GM18868 (cell line): ENCODE measurements around the gene CCDC183.
"Not testable (repeated sequence)": the region's sequence is repeated elsewhere in the genome, so short reads cannot be mapped to it uniquely, and the experiment has no call there.

Source experiments
- ATAC-seq: cut with Tn5 transposase; IDR thresholded peaks from one replicate; pipeline ENCODE4 v1.9.1; 2021; ENCODE audit warnings: mild to moderate bottlenecking, moderate library complexity; ENCODE audit not compliant: unreplicated experiment

CCDC183 gene

DNA sequence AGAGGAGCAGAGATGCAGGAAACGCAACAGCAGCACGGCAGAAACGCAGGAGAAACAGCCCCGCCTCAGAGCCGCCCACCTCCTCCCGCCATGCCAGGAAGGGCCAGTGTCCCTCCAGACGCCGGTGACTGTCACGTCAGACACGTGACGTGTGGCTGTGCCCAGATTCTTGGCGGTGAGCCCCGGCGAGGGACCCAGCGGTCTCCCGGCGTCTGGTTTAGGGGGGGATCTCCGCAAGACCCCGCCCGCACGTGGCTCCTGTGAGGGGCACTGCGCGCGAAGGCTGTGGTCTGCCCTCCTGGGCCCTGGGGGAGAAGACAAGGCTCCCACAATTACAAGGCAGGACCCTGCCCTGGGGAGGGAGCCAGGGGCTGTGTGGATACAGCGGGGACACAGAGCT is 35.7 kb upstream of the CCDC183 start:
- ATAC-seq = no peak

DNA sequence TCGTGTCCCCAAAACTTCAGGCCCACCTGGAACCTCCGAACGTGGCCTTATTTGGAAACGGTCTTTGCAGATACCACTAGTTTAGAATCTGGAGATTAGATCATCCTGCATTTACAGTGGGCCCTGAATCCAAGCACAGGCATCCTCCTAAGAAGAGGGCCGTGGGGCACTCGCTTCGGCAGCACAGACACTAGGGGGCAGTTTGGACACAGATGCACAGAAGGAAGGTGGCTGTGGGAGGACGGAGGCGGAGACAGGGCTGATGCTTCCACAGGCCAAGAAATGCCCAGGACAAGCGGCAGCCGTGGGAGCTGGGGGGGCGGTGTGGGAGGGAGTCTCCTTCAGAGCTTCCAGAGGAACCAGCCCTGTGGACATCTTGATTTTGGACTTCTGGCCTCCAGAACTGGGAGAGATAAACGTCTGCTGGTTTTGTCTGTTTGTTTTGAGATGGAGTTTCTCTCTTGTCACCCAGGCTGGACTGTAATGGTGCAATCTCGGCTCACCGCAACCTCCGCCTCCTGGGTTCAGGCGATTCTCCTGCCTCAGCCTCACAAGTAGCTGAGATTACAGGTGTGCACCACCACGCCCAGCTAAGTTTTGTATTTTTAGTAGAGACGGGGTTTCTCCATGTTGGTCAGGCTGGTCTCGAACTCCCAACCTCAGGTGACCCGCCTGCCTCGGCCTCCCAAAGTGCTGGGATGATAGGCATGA is 35.1 kb upstream of the CCDC183 start:
- not testable (repeated sequence) for ATAC-seq

DNA sequence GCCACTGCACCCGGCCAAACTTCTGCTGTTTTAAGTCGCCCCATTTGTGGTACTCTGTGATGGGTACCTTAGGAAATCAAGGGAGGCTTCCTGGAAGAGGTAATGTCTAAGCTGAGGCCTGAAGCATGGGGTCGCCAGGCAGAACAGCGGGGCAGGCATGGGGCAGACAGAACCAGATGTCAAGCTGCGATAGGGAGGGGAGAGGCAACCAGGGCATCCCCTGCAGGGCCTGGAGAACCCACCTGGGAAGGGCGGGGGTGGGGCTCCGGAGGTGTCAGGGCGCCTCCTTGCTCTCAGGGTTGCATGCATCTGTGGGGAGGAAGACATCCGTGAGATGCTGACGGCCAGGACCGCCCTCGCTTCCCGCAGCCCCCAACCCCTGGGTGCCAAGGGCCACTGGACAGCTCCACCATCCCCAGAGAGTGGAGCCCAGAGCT is 34.6 kb upstream of the CCDC183 start:
- no peak for ATAC-seq

DNA sequence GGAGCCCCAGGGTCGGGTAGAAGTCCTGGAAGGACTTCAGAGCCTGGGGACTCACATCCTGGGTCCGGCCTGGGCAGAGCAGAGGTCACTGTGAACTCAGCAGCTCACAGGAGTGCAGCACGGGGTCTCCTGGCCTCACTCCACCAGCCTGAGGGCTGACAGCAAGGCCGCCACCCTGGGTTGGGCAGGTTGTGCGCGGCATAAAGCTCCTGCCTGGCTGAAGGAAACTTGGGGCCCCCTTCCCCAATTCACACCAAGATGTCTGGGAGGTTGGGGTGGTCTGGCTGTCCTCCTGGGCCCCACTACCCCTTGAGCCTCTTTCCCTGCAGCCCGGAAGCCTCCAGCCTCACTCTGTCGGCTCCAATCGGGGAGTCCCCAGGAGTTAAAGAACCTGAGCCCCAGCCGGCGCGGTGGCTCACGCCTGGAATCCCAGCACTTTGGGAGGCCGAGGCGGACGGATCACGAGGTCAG is 33.9 kb upstream of the CCDC183 start:
- ATAC-seq = no peak

DNA sequence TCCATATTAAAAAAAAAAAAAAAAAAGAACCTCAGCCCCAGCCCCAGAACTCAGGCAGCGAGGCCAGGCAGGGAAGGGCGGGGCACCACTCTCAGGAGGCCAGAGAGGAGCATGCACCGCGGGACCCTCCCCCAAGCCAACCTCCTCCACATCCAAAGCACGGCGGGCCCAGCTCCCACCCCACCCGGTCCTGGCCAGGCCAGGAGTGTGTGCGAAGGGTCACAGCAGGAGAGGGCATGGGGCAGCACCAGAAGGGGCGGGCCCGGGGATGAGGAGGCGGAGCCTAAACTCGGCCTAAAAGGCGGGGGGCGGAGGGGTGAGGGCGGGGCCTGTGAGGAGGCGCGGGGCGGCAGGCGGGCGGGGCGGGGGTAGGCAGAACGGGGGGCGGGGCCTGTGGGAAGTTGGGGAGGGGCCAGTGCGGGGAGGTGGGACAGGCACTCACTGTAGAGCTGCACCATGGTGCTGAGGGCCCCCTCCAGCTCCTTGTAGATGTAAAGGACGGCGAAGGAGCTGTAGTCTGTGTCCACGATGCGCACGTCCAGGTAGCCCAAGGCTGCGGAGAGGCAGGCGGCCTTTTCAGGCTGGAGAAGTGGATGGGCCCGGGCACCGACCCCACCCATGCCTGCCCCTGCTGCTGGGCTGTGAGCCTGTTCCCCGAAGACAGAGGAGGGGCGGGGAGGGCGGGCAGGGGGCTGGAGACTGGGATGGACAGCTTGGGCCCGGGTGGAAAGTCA is 33.1 kb upstream of the CCDC183 start:
- no peak for ATAC-seq

DNA sequence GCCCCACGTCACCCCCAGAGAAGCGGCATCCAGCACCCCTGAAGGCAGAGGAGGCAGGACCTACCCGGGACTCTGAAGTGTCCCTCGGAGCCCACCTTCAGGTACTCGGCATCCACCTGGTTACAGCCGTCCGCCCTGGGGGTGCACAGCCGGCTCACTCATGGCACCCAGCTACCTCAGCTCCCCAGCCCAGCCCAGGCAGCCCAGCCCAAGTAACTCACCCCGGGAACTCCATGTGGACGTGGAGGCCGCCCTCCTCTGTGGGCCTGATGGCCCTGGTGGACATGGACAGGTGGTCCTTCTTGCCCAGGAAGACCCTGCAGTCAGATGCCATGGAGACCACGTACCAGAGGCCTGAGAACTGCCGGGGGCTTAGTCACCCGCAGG is 32.5 kb upstream of the CCDC183 start:
- ATAC-seq = no peak

DNA sequence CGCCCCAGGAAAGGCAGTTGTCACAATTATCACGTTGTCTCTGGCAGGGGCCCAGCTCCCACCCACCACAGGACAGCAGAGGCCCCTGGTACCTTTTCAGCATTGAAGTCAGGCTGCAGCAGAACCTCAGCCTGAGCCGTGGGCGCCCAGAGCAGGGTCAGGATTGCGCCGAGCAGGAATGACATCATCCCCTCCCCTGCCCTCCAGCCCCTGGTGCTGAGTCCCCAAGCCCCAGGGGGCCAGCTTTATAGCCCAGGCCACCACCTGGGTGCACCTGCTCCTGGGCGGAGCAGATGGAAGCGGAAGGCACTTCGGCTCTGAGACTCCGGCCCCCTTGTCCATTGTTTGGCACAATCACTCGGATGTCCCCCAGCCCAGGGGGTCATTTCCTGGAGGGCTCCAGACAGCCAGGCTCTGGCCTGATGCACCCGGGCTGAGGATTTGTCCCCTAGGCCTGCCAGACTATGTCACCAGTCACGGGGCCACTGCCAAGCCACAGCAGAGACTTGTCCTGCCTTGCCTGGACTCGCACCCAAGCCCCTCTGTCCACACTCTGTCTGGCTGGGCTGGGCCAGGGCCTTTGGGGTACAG is 31.7 kb upstream of the CCDC183 start, which contains the start of gene LCN15:
Gene LCN15, minus strand, starts transcription at position 218 of the 591 bp plus-strand sequence. Its CDS starts 30 bp downstream, at position 188.
- no peak for ATAC-seq

DNA sequence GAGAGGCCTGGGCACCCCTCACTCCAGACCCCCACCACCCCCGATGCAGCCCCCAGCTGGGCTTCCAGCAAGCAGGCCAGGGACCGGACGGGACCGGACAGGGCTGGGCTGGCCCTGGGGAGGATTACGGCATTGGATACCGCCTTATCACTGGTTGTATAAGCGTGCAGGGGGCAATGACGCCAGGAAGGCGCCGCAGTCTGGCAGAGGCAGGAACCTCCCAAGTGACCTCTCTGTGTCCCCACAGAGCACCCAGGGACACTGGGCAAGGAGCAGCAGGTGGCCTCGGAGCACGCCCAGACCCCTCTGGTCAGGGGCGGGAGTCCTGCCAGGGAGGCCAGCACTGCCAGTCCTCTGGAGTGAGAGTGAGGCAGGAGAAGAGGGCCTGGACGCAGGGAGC is 31.1 kb upstream of the CCDC183 start:
- no peak for ATAC-seq

DNA sequence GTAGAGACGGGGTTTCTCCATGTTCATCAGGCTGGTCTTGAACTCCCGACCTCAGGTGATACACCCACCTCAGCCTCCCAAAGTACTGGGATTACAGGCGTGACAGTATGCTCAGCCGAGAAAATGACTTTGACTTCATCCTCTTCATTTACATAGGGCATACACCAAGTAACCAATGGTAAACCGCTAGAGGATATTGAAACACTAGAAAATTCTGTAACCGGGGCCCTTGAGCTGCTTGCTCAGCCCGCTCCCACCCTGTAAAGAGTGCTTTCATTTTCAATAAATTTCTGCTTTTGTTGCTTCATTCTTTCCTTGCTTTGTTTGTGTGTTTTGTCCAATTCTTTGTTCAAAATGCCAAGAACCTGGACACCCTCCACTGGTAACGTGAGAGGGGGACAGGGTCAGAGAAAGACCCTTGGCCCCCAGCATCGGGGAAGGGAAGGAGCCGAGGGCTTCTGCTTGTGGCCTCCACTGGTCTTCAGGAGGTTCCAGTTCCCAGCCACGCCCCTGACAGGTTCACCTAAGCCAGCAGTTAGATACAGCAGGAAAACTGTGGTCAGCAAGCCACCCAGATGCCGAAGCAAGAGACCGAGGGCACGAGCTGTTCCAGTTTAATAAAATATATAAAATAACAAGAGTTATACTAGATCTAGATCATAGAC is 30.3 kb upstream of the CCDC183 start:
- ATAC-seq = peak; percentile 56

DNA sequence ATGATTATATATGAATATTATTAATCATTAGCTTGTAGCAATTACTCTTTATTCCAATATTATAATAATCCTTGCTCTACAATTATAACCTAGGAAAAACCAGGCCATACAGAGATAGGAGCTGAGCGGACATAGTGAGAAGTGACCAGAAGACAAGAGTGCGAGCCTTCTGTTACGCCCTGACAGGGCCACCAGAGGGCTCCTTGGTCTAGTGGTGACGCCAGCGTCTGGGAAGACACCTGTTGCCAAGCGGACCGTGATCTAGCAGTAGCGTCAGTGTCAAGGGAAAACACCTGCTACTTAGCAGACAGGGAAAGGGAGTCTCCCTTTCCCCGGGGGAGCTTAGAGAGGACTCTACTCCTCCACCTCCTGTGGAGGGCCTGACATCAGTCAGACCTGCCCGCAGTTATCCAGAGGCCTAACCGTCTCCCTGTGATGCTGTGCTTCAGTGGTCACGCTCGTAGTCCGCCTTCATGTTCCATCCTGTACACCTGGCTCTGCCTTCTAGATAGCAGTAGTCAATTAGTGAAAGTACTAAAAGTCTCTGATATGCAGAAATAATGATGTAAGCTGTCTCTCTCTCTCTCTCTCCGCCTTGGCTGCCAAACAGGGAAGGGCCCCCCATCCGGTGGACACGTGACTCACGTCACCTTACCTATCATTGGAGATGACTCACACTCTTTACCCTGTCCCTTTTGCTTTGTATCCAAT is 29.6 kb upstream of the CCDC183 start:
- ATAC-seq = not testable (repeated sequence)

DNA sequence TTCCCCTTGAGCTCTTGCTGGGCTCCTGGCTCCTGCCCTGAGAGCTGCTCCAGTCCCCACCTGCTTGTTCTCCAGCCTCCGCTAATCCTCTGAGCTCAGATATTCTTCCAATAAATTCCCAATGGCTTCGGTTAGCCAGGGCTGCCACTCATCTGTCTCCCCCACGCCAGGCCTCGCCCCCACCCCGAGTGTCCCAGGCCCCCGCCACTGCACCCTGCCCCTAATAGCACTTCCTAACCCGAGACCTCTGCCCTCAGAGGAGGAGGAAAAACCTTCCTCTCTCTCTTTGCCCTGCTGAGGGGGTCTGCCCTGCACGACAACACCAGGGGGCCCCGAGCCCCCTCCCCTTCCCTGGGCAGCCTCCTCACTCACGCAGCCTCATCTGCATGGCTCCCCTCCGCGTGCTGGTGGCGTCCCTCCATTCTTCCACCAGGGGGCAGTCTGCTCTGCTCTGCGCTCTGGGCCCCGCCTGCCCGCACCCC is 26.4 kb upstream of the CCDC183 start:
- ATAC-seq = no peak

DNA sequence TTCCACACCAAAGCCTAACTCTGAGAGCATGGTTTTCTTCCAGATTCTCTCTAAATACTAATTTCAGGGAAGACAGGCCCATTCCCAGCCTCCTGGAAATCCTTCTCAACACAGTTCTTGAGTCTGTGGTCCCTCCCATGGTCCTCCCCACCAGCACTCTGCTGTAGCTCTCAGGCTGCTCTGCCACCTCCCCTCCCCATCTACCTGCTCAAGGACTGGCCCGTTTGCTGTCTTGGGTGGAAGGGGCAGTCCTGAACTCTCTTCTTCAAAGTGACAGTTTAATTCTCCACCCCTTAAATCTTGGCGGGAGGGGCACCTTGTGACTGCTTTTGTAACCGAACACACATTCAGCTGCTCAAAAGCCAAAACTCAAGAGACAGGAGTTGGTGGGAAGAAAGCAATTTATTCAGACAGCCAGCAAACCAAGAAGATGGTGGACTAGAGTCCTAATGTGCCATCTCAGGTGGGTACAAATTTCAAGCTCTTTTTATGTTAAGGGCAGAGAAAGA is 24.2 kb upstream of the CCDC183 start:
- ATAC-seq = no peak

DNA sequence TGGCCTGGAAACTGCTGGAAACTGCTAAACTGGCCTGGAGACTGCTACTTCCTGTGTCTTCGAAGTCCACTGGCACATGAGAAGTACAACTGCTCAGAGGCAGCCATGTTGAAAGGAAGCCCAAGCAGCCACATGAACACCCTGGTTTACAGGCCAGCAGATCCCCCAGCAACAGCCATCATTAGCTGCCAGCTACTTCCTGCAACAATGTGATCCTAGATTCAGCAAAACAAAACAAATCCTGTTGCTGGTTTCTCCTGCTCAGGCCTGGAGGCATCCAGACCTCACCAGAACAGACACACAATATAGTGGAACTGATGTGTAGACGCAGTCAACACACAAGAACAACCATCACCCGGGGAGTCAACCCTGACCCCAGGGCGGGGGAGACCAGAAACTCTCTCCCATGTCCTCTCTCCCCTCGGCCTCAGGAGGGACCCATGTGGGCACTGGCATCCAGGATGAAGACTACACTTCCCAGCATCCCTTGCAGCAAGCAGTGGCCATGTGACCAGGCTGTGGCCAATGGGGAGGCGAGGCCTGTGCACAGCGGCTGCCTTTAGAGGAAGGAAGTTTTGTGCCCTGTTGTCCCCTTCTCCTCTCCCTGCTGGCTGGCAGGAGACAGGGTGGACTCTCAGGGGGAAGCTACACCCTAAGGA is 22.6 kb upstream of the CCDC183 start:
- no peak for ATAC-seq

DNA sequence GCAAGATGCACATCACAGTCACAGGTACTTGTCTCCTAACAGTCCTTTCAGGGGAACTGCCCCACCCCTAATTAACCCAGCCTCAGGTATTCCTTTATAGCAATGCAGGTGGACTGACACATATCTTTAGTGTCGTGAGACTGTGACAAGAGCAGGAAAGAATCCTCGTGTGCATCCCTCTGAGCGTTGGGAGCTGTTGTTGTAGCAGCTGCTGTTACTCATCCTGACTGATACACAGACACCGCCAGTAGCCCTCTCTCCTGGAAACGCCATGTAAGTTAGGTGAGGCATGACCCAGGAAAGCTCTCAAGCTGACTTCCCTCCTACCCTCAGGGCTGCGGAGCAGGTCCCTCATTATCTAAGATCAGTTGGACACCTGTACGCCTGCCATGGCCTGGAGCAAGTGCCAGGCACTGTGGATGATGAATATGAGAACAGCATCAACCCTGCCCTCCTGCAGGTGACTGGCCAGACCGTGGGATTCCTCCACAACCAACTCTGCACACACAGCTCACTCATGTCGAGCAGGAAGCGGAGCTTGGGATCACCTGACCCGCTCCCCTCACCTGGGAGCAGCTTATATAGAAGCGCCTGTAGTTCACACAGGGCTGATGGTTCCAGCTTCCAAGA is 21.6 kb upstream of the CCDC183 start:
- no peak for ATAC-seq

DNA sequence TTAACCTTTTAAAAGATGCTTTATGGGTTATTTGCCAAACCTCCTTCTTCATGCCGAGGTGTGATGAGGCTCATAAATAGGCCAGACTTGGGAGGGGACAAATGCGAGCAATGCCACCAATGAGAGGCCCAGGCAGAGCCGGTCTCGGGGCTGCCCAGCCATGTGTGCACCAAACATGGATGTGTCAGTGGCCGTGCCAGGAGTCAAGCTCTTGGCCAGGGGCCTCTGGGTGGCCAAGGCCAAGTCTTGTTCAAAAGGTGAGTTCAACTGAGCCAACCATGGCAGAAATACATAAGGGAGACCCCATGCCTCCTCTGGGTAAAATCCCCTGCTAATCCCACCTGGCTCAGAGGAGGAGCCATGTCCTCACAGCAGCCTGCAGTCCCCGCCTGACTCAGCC is 20.9 kb upstream of the CCDC183 start:
- no peak for ATAC-seq

DNA sequence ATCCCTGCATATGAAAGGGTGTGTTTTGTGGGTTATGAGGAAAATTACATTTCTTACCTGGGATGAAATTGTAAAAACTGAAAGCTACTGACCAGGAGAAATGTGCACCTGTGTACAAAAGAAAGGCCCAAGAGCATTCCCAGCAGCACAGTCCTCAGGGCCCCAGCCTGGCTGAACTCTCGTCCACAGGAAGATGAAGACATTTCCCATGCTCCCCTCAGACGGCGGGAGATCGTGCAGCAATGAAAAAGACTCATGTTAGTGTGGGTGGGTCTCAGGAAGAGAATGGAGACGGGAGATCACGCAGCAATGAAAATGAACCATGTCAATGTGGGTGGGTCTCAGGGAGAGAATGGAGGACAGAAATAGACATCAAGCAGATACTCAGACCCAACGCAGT is 19.2 kb upstream of the CCDC183 start:
- no peak for ATAC-seq

DNA sequence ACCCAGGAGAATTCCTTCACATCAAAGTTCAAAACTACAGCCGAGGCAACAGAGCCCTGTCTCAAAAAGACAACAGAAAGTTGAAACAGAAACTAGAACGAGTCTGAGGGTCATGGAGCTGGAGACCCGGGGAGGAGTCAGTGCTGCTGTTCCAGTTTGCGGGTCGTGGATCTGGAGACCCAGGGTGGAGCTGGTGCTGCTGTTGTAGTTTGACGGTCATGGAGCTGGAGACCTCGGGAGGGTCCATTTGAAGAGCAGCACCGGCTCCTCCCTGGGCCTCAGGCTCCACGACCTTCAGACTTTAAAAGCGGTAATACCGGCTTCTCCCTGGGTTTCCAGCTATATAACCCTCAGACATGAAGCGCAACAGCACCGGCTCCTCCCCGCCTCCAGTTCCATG is 18.8 kb upstream of the CCDC183 start:
- no peak for ATAC-seq

DNA sequence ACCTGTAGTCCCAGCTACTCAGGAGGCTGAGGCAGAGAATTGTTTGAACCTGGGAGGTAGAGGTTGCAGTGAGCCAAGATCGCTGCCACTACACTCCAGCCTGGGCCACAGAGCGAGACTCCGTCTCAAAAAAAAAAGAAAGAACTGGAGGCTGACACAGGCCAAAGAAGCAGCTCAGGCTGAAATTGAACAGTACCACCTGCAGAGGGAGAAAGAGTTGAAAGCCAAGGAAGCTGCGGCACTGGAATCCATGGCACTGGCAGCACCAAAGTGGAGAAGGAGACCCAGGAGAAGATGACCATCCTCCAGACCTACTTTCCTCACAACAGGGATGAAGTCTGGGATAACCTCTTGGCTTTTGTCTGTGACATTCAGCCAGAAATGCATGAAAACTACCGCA is 16.3 kb upstream of the CCDC183 start:
- ATAC-seq = no peak

DNA sequence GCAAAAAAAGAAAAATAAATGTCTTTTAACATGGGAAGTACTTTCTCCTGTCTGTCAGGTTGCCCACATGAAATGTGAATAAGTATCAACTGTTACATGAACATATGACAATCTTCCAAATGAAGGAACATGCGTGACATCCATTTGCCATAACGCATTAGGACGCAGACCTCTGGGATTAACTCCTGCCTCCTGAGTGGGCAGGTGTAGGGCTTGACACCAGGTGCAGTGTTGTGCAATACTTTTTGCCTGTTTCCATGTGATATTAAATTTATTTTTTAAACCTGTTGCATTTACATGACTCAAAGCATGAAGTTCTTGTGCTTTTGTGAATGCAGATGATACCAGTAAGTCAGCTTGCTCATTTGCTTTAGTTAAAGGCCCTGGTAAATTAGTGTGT is 13.7 kb upstream of the CCDC183 start:
- no peak for ATAC-seq
